Stimulated activated naive CD4-positive, alpha-beta T cell treated with Interleukin-2 at 50 U/mL for 16 hours (primary cell): ENCODE results near the gene BACE2.

Experiments used
- DNase-seq: peaks from one replicate; lab custom pipeline; 2025; lab: John Stamatoyannopoulos, UW

BACE2 gene

DNA sequence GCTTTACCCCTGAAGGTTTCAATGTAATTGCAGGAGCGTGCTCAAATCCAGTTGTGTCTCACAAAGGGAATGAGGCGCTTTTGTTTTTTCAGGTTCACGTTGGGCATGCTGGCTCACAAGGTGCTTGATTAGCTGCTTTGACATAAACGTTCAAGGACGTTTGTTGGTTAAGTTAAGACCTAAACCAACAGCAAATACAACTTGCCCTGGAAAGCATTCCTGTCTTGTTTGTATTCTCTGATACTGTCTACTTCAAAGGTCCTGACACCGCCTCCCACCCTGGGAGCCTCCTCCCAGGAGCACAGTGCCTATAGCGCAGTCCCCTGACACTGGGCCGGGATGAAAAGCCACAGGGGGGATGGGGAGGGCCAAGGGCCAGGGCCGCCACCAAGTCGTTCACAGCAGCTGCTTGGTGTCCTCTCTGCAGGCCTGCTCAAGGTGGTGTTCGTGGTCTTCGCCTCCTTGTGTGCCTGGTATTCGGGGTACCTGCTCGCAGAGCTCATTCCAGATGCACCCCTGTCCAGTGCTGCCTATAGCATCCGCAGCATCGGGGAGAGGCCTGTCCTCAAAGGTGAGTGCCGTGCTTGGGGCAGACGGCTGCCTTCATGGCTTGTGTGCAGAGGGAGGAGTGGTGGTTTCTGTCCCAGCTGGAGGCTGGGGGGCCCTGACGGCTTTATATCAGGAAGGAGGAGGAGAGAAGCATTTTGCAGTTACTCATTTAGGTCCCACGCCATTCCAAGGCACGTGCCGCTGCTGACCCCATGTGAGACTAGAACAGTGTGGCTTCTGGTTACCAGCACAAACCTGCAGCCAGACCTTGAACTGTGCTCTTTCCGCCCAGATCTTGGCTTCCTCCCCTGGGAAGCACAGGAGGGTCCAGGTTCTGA, 154.8 kb downstream of the BACE2 start:
- no peak for DNase-seq

DNA sequence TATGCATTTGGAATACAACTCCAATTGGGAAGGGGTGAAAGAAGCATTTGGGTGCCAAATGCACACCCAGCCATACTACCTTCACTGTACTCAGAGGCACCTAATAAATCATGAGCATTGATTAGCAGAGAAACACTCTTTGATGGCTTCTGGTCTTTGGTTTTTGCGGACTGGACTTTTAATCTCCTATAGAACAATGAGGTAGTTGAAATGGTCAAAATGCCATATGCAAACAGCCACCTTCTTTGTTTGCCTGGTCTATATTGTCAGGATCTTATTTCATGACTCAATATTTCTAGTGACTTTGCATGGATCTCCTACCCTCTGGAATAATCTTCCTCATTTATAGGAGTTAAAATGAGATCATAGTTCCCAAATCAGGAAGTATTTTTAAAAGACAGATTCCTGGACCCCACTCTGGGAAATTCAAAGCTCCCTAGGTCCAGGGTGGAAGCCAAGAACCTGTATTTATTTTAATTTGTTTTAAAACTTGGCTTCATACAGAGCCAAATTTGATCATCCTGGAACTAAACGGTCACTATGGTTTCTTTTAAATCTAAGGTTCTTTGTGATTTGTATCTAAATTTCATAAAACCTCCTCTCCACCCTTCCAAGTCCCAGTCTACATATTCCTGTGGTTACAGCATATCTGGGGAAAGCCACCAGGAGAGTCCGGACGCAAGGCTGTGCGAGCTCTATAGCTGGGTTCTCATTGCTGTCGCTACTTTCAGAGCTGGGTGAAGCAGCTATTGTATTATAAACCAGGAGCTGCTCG, 157.4 kb downstream of the BACE2 start:
- no peak for DNase-seq

DNA sequence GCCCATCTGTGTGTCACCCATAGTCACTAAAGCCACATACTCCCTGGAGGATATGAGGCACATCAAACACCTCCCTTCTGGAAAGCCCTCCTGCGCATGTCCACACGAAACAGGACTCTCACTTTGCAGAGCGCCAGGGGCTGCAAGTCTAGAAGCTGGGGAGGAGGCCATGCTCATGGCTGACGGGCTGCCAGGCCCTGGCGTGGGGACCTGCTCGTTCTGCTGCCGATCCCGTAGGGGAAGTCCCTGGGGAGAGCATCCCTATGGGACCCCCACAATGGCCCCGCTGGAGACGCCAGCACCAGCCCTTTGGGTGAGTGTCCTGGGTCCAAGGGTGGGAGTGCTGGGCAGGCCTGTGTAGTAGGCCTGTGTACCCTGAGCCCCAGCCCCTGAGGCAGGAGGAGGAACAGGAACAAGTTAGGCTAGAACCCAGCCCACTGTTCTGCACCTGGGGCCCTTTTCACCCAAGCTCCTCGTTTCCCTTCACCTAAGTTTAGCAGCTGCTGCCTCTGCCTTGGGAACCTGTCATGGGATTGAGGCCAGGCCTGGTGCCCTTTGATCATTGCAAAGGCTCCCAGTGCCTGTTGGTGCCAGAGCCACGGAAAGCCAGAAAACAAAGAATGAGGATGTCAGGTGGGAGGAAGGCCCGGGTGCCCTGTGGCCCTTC, 158.6 kb downstream of the BACE2 start:
- no peak for DNase-seq

- no peak for DNase-seq
These were observed 159.8 kb downstream of the BACE2 start for GRCh38 chr21:41327753-41328152.

DNA sequence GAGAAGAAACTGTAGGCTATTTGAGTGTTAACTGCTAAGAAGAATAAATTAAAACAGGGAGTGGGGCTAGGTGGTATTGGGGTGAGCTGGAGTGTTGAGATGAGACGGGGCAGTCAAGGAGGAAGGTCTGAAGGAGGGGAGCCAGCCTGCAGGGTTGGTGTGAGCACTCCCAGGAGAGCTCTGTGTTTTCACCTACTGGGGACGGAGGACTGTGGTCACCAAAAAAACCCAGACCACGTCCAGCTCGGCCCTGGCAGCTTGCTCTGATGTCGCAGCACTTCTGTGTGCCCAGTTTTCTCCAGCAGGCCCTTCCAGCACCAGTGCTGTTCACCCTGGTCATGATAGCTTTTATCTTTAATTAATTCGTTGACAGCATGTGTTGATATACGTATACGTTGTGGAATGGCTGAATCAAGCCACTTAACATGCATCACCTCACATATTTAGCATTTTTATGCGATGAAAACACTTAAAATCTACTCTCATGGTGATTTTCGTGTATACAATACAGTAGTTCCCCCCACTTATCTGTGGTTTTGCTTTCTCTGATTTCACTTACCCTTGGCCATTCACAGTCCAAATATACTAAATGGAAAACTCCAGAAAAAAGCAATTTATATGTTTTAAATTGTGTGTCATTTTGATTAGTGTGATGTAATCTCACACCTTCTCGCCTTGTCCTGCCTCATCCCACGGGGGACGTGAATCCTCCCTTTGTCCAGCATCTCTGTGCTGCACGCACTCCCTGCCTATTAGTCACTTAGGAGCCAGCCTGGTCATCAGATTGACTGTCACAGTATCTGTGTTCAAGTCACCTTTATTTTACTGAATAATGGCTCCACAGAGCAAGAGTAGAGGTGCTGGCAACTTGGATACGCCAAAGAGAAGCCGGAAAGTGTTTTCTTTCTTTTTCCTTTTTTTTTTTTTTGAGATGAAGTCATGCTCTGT, 161.0 kb downstream of the BACE2 start:
- no peak for DNase-seq
